Naive thymus-derived CD4-positive, alpha-beta T cell (primary cell): ENCODE data around the gene FAM89B. TPM values are rescaled to one million over a fixed set of nuclear protein-coding genes. Genes with fewer than 3 reads are reported as not detected.

ENCODE experiments used
- ATAC-seq: fragments of 150-1000 bp; cut with Tn5 transposase; 2 replicates; pipeline ENCODE4 v1.10.0; 2021; ENCODE audit warnings: mild to moderate bottlenecking, moderate library complexity
- CTCF ChIA-PET: fragments of 350-600 bp; sonication (Branson Sonifier 250); formaldehyde crosslinking; loops from one replicate; lab custom pipeline; 2021; ENCODE audit warnings: antibody characterized with exemption; lab: Charles Lee
- POLR2A ChIA-PET: fragments of 350-600 bp; sonication (Branson Sonifier 250); formaldehyde crosslinking; loops from one replicate; lab custom pipeline; 2021; ENCODE audit warnings: antibody characterized with exemption, inconsistent platforms; lab: Charles Lee
- DNase-seq, 9 donors: peaks; one replicate each; pipeline versions ENCODE4 v3.0.0 to v3.0.0-alpha.2; 2020 to 2022; ENCODE audit warnings: mixed read lengths in 1 of 9
- H3K27ac ChIP-seq: one replicate; pipeline ENCODE4 v1.7.0; 2013; ENCODE audit warnings: mild to moderate bottlenecking, low read depth, low read length, moderate library complexity
- H3K27me3 ChIP-seq, 2 donors: one replicate each; pipeline ENCODE4 v1.7.0; 2013; ENCODE audit warnings: low read length in 2 of 2, mild to moderate bottlenecking in 2 of 2, moderate library complexity in 2 of 2; ENCODE audit not compliant: control insufficient read depth in 2 of 2, insufficient read depth in 2 of 2
- H3K36me3 ChIP-seq, 3 experiments: 1 replicate in 2 of 3; 2 replicates in 1 of 3; pipeline ENCODE4 v1.7.0; 2013; ENCODE audit warnings: low read length in 3 of 3, mild to moderate bottlenecking in 3 of 3, moderate library complexity in 1 of 3; ENCODE audit not compliant: insufficient read depth in 3 of 3, control insufficient read depth in 2 of 3
- H3K4me1 ChIP-seq, 2 donors: one replicate each; pipeline ENCODE4 v1.7.0; 2013; ENCODE audit warnings: low read length in 2 of 2, mild to moderate bottlenecking in 2 of 2, moderate library complexity in 1 of 2; ENCODE audit not compliant: control insufficient read depth in 2 of 2, insufficient read depth in 2 of 2
- H3K4me3 ChIP-seq: 2 replicates; pipeline ENCODE4 v1.7.0; 2013; ENCODE audit warnings: mild to moderate bottlenecking, low read length
- H3K9me3 ChIP-seq, 3 experiments: 1 replicate in 2 of 3; 2 replicates in 1 of 3; pipeline ENCODE4 v1.7.0; 2013; ENCODE audit warnings: low read length in 3 of 3; ENCODE audit not compliant: control insufficient read depth in 2 of 3
- H3K27ac Mint-ChIP-seq, 9 donors: one replicate each; pipeline ENCODE4 v1.8.0; 2020 to 2022; ENCODE audit warnings: mixed read lengths in 9 of 9, mild to moderate bottlenecking in 8 of 9, moderate library complexity in 5 of 9, inconsistent platforms in 2 of 9
- H3K27me3 Mint-ChIP-seq, 5 donors: one replicate each; pipeline ENCODE4 v1.8.0; 2021 to 2022; ENCODE audit warnings: mixed read lengths in 5 of 5, mild to moderate bottlenecking in 1 of 5
- H3K36me3 Mint-ChIP-seq, 5 donors: one replicate each; pipeline ENCODE4 v1.8.0; 2020 to 2022; ENCODE audit warnings: mixed read lengths in 5 of 5, mild to moderate bottlenecking in 3 of 5, inconsistent platforms in 1 of 5
- H3K4me1 Mint-ChIP-seq, 7 donors: one replicate each; pipeline ENCODE4 v1.8.0; 2020 to 2022; ENCODE audit warnings: mixed read lengths in 7 of 7, mild to moderate bottlenecking in 3 of 7, inconsistent platforms in 1 of 7
- H3K4me3 Mint-ChIP-seq, 10 donors: one replicate each; pipeline ENCODE4 v1.8.0; 2020 to 2022; ENCODE audit warnings: mild to moderate bottlenecking in 10 of 10, mixed read lengths in 10 of 10, moderate library complexity in 6 of 10, inconsistent platforms in 2 of 10
- H3K9me3 Mint-ChIP-seq, 11 donors: one replicate each; pipeline ENCODE4 v1.8.0; 2020 to 2022; ENCODE audit warnings: mixed read lengths in 11 of 11, mild to moderate bottlenecking in 4 of 11, inconsistent platforms in 1 of 11, moderate library complexity in 1 of 11
- intact Hi-C, 2 donors: fragments of 100-400 bp; cut with micrococcal nuclease; formaldehyde crosslinking; loops; one replicate each; pipeline ENCODE4 v1.15.1; 2023
- polyA plus RNA-seq, 2 donors: library from polyadenylated mRNA; unstranded; fragments of 300-500 nt; fragmentation: Illumina TruSeq; gene quantifications; one replicate each; pipeline ENCODE4 v1.2.3, GENCODE V29; 2021
- total RNA-seq, 6 experiments: library from RNA in 5 of 6; stranded (reverse) in 5 of 6; gene quantifications; 1 replicate in 5 of 6; 2 replicates in 1 of 6; pipeline ENCODE4 v1.2.3 and lab custom pipeline; 2021 to 2026

The FAM89B gene
- total and polyA plus RNA-seq, 7 experiments from 2014 or later = 33.0 to 115 (median 57.9) TPM

DNA sequence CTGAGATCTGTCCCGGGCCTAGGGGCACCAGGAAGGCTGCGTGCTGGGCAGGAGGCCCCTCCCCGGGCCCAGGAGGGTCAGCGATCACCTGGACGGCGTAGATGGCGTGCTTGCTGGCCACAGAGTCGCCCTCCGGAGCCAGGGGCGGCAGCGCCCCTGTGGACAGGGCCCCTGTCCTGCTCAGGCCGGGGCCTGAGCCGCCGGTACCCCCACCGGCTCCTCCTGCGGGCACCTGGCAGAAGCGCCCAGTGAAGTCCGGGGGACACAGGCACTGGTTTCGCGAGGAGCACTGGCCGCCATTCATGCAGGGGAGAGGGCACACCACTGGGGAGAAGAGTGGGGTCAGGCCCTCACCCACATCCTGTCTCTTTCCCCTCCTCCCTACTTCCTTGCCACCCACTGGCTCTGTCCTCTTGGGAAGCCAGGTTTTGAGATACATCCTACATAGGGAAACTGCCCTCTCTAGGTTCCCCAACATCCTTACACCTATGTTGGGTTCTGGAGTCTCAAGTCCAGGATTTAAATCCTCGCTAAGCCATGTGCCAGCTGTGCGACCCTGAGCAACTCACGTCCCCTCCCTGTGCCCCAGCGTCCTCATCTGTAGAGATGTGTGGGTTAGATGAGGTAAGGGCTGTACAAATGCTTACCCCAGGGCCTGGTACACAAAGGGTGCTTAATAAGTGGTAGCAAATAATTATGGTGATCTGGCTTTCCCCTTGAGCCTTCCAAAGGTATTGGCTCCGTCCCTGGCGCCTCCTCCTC, 18.1 kb upstream of the FAM89B start:
- H3K4me3 Mint-ChIP-seq = peak overlapping the region; percentile 75 to 98 (median 91)
- POLR2A ChIA-PET = interaction anchor here (0.9 to 14.3 kb wide), 12 partner anchors 8 to 137 kb away, joined by 3 to 186 read pairs (median 12); partner anchors contain the start of genes EHBP1L1, FAM89B, LTBP3 and MALAT1
- H3K36me3 Mint-ChIP-seq = peaks cover 0 to 18% (median 15%) of the 10 kb centered on the region in 5 donors
- Histone ChIP-seq H3K4me3 (peak overlapping the region; percentile 33), H3K27me3 (no peaks in the 10 kb centered on the region), H3K9me3 (no peaks in the 10 kb centered on the region), H3K27ac (peak overlapping the region; percentile 89), H3K4me1 (peaks cover 20 to 64% of the 10 kb centered on the region in 2 donors), H3K36me3 (peaks cover 0 to 16% (median 9%) of the 10 kb centered on the region in 3 experiments)
- no peak for ATAC-seq
- H3K27ac Mint-ChIP-seq = peak overlapping the region; percentile 35 to 97 (median 90)
- DNase-seq = peak in 1 of 9 donors; percentile 36
- CTCF ChIA-PET = interaction anchor here (1.3 to 4.3 kb wide), 3 partner anchors 13 to 40 kb away, joined by 3 to 32 read pairs (median 7); no protein-coding TSS in a partner anchor
- peaks cover 42 to 71% (median 63%) of the 10 kb centered on the region in 7 donors for H3K4me1 Mint-ChIP-seq
- no peaks in the 10 kb centered on the region for H3K27me3 Mint-ChIP-seq
- no peaks in the 10 kb centered on the region for H3K9me3 Mint-ChIP-seq
- intact Hi-C loops = no loop called here

DNA sequence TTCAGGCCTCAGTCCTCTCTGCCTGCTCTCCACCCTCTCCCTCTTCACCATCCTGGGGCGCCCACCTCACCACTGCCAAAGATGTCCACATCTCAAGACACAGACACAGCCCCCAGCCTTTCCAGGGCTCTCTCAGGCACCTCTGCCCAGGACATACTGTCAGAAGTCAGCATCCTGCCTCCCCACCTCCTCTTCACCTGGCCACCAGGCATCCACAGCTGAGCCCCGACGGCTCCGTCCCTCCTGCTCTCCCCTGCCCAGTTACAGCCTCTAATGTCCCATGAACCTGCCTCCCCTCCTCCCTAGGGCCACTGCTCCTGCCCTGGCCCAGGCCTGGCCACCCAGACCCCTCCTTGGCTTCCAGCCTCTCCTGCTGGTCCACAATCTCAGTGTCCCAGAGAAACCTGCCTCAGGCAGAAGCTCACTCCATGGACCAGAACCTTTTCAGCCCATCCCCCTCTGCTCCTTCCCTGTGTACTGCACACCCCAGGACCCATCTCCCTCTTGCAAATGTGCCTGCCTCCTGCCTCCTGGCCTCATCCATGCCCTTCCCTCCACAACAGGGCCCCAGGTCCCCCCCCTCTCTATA, 17.4 kb upstream of the FAM89B start:
- no peaks in the 10 kb centered on the region for H3K9me3 ChIP-seq
- POLR2A ChIA-PET = interaction anchor here (1.4 to 8.0 kb wide), 4 partner anchors 8 to 17 kb away, joined by 5 to 90 read pairs (median 28); partner anchors contain the start of genes FAM89B and ZNRD2
- no peak overlapping the region for H3K4me3 ChIP-seq
- peak overlapping the region; percentile 75 to 98 (median 91) for H3K4me3 Mint-ChIP-seq
- ATAC-seq = no peak
- no peaks in the 10 kb centered on the region for H3K9me3 Mint-ChIP-seq
- peak overlapping the region; percentile 35 to 97 (median 90) for H3K27ac Mint-ChIP-seq
- CTCF ChIA-PET = interaction anchor here (0.7 to 4.3 kb wide), 4 partner anchors 10 to 149 kb away, joined by 3 to 32 read pairs (median 5); no protein-coding TSS in a partner anchor
- H3K27ac ChIP-seq = peak overlapping the region; percentile 89
- no peak for DNase-seq
- peaks cover 44 to 72% (median 66%) of the 10 kb centered on the region in 7 donors for H3K4me1 Mint-ChIP-seq
- no peaks in the 10 kb centered on the region for H3K27me3 Mint-ChIP-seq
- H3K36me3 Mint-ChIP-seq = peaks cover 0 to 14% (median 12%) of the 10 kb centered on the region in 5 donors
- no peaks in the 10 kb centered on the region for H3K27me3 ChIP-seq
- intact Hi-C loops = no loop called here
- H3K4me1 ChIP-seq = peaks cover 20 to 68% of the 10 kb centered on the region in 2 donors
- peaks cover 0 to 16% (median 6%) of the 10 kb centered on the region in 3 experiments for H3K36me3 ChIP-seq

DNA sequence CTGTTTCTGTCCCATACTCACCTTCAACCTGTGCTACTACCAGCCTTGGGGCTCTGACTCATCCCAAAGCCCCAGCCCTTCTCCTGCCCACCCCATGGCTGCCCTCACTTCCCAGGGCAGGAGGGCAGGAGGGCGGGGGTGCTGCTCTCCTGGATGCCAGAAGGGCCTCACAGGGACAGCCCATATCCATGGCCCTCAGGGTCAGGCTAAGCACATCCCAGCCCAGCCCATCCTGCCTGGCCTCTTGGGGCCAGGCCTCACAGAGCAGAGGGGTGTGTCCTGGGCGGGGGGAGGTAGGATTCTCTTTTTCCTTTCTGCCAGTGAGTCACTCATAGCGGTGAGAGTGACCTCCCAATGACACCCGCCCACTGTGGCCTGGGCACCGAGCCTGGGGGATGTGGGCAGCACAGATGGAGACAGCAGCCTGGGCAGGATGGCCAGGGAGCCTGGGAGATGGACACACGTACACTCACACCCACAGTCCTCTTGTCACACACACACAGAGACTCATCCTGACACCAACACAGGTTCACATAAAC, 16.6 kb upstream of the FAM89B start:
- no peak for ATAC-seq
- no peaks in the 10 kb centered on the region for H3K27me3 Mint-ChIP-seq
- CTCF ChIA-PET = interaction anchor here (0.7 to 1.5 kb wide), 4 partner anchors 9 to 150 kb away, joined by 3 to 7 read pairs (median 4); no protein-coding TSS in a partner anchor

GRCh38 chr11:65556470-65557279, 15.7 kb upstream of the FAM89B start:
- ChIA-PET POLR2A (interaction anchor here (0.6 to 8.0 kb wide), 14 partner anchors 8 to 85 kb away, joined by 3 to 90 read pairs (median 4); partner anchors contain the start of genes EHBP1L1, FAM89B, MALAT1 and PCNX3), CTCF (interaction anchor here (0.6 to 1.5 kb wide), 4 partner anchors 10 to 16 kb away, joined by 3 to 7 read pairs (median 5); partner anchors contain the start of genes FAM89B and ZNRD2)
- H3K36me3 Mint-ChIP-seq = peaks cover 0 to 9% (median 6%) of the 10 kb centered on the region in 5 donors
- no peak for ATAC-seq
- H3K9me3 Mint-ChIP-seq = no peaks in the 10 kb centered on the region
- H3K27ac Mint-ChIP-seq = peak overlapping the region; percentile 84 to 97 (median 92)
- peaks cover 0 to 3% (median 2%) of the 10 kb centered on the region in 3 experiments for H3K36me3 ChIP-seq
- peak overlapping the region; percentile 89 for H3K27ac ChIP-seq
- peak overlapping the region; percentile 51 for H3K4me3 ChIP-seq
- intact Hi-C loops = loop anchor here (1.0 kb wide), 3 partner anchors 9 to 16 kb away; no protein-coding TSS in a partner anchor
- H3K4me1 ChIP-seq = peaks cover 20 to 70% of the 10 kb centered on the region in 2 donors
- peak overlapping the region; percentile 89 to 98 (median 94) for H3K4me3 Mint-ChIP-seq
- peaks cover 51 to 76% (median 69%) of the 10 kb centered on the region in 7 donors for H3K4me1 Mint-ChIP-seq
- H3K27me3 Mint-ChIP-seq = no peaks in the 10 kb centered on the region
- no peaks in the 10 kb centered on the region for H3K27me3 ChIP-seq
- no peak for DNase-seq
- H3K9me3 ChIP-seq = no peaks in the 10 kb centered on the region

More for the DNA sequence above, 16.6 kb upstream of the FAM89B start:
- no peaks in the 10 kb centered on the region for H3K9me3 ChIP-seq
- Mint-ChIP-seq H3K36me3 (peaks cover 0 to 13% (median 11%) of the 10 kb centered on the region in 5 donors), H3K4me3 (peak overlapping the region; percentile 89 to 98 (median 94)), H3K9me3 (no peaks in the 10 kb centered on the region), H3K27ac (peak overlapping the region; percentile 35 to 97 (median 95)), H3K4me1 (peaks cover 52 to 80% (median 74%) of the 10 kb centered on the region in 7 donors)
- H3K4me1 ChIP-seq = peaks cover 20 to 69% of the 10 kb centered on the region in 2 donors
- POLR2A ChIA-PET = interaction anchor here (1.4 to 8.0 kb wide), 4 partner anchors 9 to 16 kb away, joined by 5 to 90 read pairs (median 28); partner anchors contain the start of genes FAM89B and ZNRD2
- DNase-seq = peak in 1 of 9 donors; percentile 49
- H3K27me3 ChIP-seq = no peaks in the 10 kb centered on the region
- peak overlapping the region; percentile 89 for H3K27ac ChIP-seq
- H3K36me3 ChIP-seq = peaks cover 0 to 12% (median 6%) of the 10 kb centered on the region in 3 experiments
- intact Hi-C loops = loop anchor here in 1 of 2 donors (1.0 kb wide), 1 partner anchor 10 kb away; no protein-coding TSS in a partner anchor
- no peak overlapping the region for H3K4me3 ChIP-seq

GRCh38 chr11:65557280-65558001, 14.9 kb upstream of the FAM89B start:
- Histone ChIP-seq H3K36me3 (no peaks in the 10 kb centered on the region), H3K27me3 (no peaks in the 10 kb centered on the region), H3K9me3 (no peaks in the 10 kb centered on the region), H3K4me3 (peak overlapping the region; percentile 51), H3K27ac (peak overlapping the region; percentile 89), H3K4me1 (peaks cover 20 to 65% of the 10 kb centered on the region in 2 donors)
- Mint-ChIP-seq H3K27ac (peak overlapping the region; percentile 84 to 97 (median 92)), H3K4me3 (peak overlapping the region; percentile 89 to 98 (median 94)), H3K36me3 (peaks cover 0 to 2% (median 0%) of the 10 kb centered on the region in 5 donors), H3K9me3 (no peaks in the 10 kb centered on the region), H3K27me3 (no peaks in the 10 kb centered on the region), H3K4me1 (peaks cover 50 to 74% (median 66%) of the 10 kb centered on the region in 7 donors)
- ChIA-PET POLR2A (interaction anchor here (0.8 to 8.0 kb wide), 12 partner anchors 8 to 60 kb away, joined by 3 to 90 read pairs (median 4); partner anchors contain the start of genes EHBP1L1, FAM89B, MALAT1 and PCNX3), CTCF (interaction anchor here (0.6 to 1.5 kb wide), 4 partner anchors 11 to 16 kb away, joined by 3 to 7 read pairs (median 5); partner anchors contain the start of genes FAM89B and ZNRD2)
- intact Hi-C loops = loop anchor here (1.0 kb wide), 3 partner anchors 11 to 17 kb away; partner anchors contain the start of gene ZNRD2 (in 1 of the 2)
- ATAC-seq (no peak), DNase-seq (peak in 1 of 9 donors; percentile 53)
